GM21381 (cell line): ENCODE measurements around the gene SLAMF8.

ENCODE experiments used
- ATAC-seq: cut with Tn5 transposase; IDR thresholded peaks from one replicate; pipeline ENCODE4 v1.9.1; 2021; ENCODE audit warnings: mild to moderate bottlenecking, moderate library complexity; ENCODE audit not compliant: unreplicated experiment

Gene SLAMF8

GRCh38 chr1:159868766-159869165 is 42.1 kb downstream of the SLAMF8 start:
- ATAC-seq, result no peak

DNA sequence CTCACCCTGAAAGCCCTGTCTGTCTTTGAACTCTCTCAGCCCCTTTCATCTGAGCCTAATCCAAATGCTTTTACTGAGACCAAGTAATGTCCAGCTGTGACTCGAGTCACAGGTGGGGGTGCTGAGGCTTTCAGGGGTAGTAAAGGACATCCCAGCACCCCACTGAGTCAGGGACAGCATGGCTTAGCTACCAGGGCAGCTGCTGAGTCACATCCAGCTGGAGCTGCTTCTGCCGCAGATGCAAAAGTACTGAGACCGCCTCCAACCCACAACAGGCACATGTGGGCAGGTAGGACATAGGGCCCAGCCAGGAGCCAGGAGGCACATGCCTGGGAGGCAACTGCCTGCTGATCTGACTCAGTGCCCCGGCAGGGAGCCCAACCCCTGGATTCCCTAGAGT is 42.5 kb downstream of the SLAMF8 start:
- no peak for ATAC-seq

- ATAC-seq, result no peak
These were observed 42.9 kb downstream of the SLAMF8 start for GRCh38 chr1:159869607-159870006.

- ATAC-seq, result no peak
These were observed 44.0 kb downstream of the SLAMF8 start for GRCh38 chr1:159870704-159871103.

- ATAC-seq, result no peak
These were observed 46.2 kb downstream of the SLAMF8 start for GRCh38 chr1:159872891-159873290.

DNA sequence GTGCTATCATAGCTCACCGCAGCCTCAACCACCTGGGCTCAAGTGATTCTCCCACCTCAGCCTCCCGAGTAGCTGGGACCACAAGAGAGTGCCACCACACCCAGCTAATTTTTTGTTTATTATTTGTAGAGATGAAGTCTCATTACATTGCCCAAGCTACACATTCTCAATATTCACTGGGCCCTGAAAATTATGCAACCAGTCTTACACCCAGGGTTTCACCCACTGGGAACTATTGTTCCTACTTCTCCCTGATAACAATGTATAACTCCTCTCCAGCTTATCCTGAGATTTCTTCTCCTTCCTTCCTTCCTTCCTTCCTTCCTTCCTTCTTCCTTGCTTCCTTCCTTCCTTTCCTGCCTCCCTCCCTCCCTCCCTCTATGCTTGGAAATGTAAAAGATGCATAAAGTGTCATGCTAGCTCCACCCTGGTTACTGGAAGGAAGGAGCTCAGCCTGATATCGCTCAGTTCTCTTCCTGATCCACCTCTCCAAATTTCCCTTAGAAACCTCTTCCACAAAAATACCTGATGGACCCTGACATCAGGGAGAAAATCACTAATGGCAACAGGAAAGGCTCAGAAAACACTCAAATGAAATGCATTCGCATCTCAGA is 47.0 kb downstream of the SLAMF8 start:
- ATAC-seq, result no peak

DNA sequence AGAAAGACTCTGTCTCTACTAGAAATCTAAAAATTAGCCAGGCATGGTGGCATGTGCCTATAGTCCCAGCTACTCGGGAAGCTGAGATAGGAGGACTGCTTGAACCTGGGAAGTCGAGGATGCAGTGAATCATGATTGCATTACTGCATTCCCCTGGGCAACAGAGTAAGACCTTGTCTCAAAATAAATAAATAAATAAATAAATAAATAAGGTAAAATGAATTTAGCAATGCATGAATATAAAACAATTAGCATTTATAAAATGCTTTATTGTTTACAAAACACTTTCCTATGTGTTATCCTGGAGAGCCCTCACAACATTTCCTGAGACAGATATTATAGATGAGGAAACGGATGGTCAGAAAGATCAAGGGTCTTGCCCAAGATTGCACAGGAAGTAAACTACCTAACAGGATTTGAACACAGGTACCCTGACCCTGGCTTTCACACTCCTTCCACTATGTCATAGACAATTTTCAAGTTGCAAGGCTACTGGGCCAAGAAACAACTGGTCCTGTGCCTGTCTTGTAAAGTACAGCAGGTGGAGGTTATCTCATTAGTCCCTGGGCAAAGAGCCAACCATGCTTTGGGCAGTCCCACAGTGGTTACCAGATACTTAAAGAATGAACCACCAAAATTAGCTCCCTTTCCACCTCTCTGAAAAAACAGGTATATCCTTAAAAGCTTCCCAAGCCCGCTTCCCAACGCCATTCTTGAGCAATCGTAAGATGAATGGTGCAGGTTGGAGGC is 51.2 kb downstream of the SLAMF8 start:
- ATAC-seq, result no peak

DNA sequence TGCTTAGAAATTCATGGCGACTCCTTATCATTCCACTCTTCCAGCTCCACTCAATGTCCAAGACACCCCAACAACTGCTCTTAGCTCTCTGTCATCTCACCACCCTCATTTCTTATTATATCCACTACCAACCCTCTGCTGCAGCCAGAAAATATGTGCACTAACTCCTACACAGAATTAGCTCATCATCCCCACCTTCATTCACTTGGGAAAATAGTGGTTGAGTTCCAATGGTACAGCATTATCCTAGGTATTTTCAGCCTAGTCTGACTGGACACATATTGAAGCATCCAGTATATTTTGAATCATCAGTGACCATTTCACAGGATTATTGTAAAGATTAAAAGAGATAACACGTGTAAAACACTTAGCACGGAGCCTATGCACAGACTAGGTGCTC is 52.5 kb downstream of the SLAMF8 start:
- ATAC-seq, result no peak

GRCh38 chr1:159879977-159880376 is 53.3 kb downstream of the SLAMF8 start:
- no peak for ATAC-seq

- ATAC-seq, result no peak
These were observed 53.8 kb downstream of the SLAMF8 start for GRCh38 chr1:159880430-159880829.

DNA sequence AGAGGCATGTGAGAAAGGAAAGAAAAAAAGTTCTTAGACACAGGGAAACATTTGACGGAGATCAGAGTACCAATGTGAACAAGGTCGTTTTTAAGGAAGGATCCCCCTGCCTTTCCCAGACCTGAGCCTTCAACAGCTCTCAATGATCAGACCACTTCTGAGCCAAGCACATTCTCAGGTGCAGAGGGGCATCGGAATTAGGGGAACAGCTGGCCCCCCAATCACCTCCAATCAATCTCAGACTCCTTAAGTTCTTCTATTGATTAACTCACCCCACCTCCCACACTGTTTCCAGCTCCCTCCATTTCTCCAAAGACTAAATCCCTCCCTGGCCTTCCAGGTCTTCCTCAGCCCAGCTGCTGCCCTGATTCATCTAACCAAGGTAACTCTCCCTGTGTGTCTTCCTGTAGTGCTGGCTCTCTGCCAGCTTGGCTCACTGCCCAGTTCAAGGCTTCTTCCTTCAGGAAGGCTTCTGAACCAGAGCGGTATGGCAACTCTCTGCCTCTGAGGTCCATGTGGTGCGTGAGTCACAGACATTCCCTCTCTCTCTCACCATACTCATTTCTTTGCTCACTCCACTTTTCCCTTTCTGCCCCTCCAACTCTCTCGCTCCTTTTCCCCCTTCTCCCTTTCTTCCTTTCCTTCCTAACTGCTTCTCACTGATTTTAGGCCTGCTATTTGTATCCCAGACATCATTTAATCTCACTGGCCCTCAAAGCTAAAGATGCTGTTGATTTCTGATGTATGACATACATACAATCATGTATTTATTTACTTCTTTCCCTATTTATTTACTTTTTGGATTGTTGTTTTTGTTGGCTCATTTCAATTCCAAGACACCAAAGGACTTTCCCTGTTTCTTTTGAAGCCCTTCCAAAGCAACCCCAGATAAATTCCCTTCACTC is 55.2 kb downstream of the SLAMF8 start:
- no peak for ATAC-seq

DNA sequence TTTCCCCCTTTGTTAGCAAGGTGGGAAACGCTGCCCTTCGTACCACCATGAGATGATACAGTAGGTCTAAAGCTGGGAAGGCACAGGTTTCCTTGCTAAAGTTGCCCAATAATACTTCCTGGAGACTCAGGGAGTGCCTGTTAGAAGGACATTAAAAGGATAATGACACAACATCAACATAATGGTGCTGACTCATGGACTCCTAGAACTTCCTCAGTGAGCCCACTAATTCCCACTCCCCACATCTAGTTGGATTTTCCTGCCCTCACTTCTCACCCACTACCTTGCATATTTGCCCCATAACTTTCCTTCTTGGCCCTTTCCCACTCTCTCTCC is 55.8 kb downstream of the SLAMF8 start:
- ATAC-seq, result no peak

GRCh38 chr1:159883134-159883533 is 56.5 kb downstream of the SLAMF8 start:
- ATAC-seq, result no peak

DNA sequence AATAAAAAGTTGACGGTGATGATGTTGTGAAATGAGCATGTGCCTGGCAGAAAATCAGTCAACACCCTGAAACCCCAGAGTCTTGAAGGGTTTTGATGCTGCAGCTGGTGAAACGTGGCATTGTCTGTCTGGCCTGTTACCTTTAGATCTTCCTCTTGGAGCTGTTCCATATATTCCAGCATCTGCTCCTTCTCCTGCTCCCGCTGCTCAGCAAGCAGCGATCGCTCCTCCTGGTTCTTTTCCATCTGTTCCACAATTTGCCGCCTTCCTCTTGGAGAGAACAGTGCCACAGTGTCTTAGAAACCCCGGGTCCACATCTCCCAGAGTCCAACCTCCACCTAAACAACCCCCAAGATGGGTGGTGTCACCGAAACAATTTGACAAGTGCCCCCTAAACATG is 57.6 kb downstream of the SLAMF8 start:
- no peak for ATAC-seq
